ENCODE measurements around the gene CTNNBL1.

- TF ChIP-seq CTCF (IDR thresholded peaks at IDR 0.05), result no peak
- no peak for TF ChIP-seq POLR2A (IDR thresholded peaks at IDR 0.05)
These were observed 218.0 kb downstream of the CTNNBL1 start for GRCh38 chr20:37911838-37912281.

All from testis (tissue), 2 donors.